ENCODE data around the gene FBXO46. TPM values are rescaled to one million over a fixed set of nuclear protein-coding genes. Genes with fewer than 3 reads are reported as not detected.

The FBXO46 gene
- total and polyA plus RNA-seq, 2 donors (not counting 1 experiment from before 2014, with no cell fraction given) = 19.9 to 44.5 TPM

DNA sequence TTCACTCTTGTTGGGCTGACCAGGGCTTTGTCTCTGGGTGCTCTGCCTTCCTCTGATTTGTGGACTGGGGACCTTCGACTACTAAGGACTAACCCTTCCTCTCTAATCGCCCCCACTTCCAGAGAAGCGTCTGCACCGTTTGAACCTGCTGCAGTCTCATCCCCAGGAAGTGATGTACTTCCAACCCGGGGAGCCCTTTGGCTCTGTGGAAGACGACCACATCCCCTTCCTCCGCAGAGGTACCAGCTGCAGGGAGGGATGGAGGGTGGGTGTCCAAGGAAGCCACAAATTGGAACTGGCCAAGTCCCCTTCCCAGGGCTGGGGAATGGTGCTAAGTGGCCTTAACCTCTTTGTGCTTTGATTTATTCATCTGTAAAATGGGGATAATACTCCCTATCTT, 29.0 kb downstream of the FBXO46 start:
- intact Hi-C loops (cut with micrococcal nuclease) = no loop called here
- no peak overlapping the region for H3K27ac ChIP-seq (ENCODE audit: low read length in 2 of 2)
- peaks cover 12% of the 10 kb centered on the region for H3K79me2 ChIP-seq (ENCODE audit: control insufficient read depth, insufficient read depth, low read length)
- no peaks in the 10 kb centered on the region for H4K20me1 ChIP-seq (ENCODE audit: control insufficient read depth, insufficient read depth, low read length, poor library complexity, severe bottlenecking)
- no peaks in the 10 kb centered on the region for H3K9me3 ChIP-seq (ENCODE audit: control extremely low read depth in 1 of 3, control insufficient read depth in 2 of 3, insufficient read depth in 1 of 3, low read length in 2 of 3)
- H3K4me3 ChIP-seq (ENCODE audit: control extremely low read depth in 1 of 5, extremely low read depth in 1 of 5, insufficient read depth in 1 of 5, low read depth in 2 of 5, low read length in 4 of 5) = no peak overlapping the region
- H3K36me3 ChIP-seq (replicated peaks in 1 of 2; ENCODE audit: control extremely low read depth in 1 of 2, control insufficient read depth in 1 of 2, extremely low read depth in 1 of 2, insufficient read depth in 2 of 2, low read length in 1 of 2) = peaks cover 0 to 12% of the 10 kb centered on the region in 2 experiments
- Mint-ChIP-seq H3K27ac (no peak overlapping the region), H3K4me1 (peaks cover 19% of the 10 kb centered on the region), H3K9me3 (ENCODE audit: insufficient read depth) (no peaks in the 10 kb centered on the region), H3K4me3 (no peak overlapping the region), H3K27me3 (no peaks in the 10 kb centered on the region)
- no peak overlapping the region for H2AFZ ChIP-seq (ENCODE audit: insufficient read depth, low read depth, low read length, poor library complexity, severe bottlenecking)
- CTCF ChIA-PET = interaction anchor here (0.7 kb wide), 1 partner anchor 9 kb away, joined by 3 read pairs; the partner anchor contains the start of gene QPCTL
- peaks cover 10 to 14% of the 10 kb centered on the region in 2 donors for H3K4me1 ChIP-seq (ENCODE audit: control insufficient read depth in 2 of 2, insufficient read depth in 2 of 2, low read length in 2 of 2)
- no peak overlapping the region for H3K4me2 ChIP-seq (replicated peaks; ENCODE audit: low read depth, low read length, poor library complexity, severe bottlenecking)
- no peak for ATAC-seq (ENCODE audit: low read depth)
- no peak for DNase-seq
- no peak overlapping the region for H3K9ac ChIP-seq (ENCODE audit: low read length)
- H3K27me3 ChIP-seq (replicated peaks in 1 of 4; ENCODE audit: control extremely low read depth in 1 of 4, control insufficient read depth in 3 of 4, insufficient read depth in 4 of 4, low read length in 3 of 4) = no peaks in the 10 kb centered on the region
- TF ChIP-seq EZH2 (IDR thresholded peaks at IDR 0.05; ENCODE audit: borderline replicate concordance, insufficient read depth, low read depth, low read length, poor library complexity, severe bottlenecking) = no peak
- TF ChIP-seq, protein P1, sequence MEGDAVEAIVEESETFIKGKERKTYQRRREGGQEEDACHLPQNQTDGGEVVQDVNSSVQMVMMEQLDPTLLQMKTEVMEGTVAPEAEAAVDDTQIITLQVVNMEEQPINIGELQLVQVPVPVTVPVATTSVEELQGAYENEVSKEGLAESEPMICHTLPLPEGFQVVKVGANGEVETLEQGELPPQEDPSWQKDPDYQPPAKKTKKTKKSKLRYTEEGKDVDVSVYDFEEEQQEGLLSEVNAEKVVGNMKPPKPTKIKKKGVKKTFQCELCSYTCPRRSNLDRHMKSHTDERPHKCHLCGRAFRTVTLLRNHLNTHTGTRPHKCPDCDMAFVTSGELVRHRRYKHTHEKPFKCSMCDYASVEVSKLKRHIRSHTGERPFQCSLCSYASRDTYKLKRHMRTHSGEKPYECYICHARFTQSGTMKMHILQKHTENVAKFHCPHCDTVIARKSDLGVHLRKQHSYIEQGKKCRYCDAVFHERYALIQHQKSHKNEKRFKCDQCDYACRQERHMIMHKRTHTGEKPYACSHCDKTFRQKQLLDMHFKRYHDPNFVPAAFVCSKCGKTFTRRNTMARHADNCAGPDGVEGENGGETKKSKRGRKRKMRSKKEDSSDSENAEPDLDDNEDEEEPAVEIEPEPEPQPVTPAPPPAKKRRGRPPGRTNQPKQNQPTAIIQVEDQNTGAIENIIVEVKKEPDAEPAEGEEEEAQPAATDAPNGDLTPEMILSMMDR (IDR thresholded peaks at IDR 0.05) = no peak
- POLR2A ChIA-PET = interaction anchor here (0.6 to 1.7 kb wide), 2 partner anchors 10 to 96 kb away, joined by 3 to 8 read pairs; partner anchors contain the start of gene SNRPD2
- WGBS (ENCODE audit: insufficient coverage) = 38% methylated on average over 4 of the region's 7 CpGs

DNA sequence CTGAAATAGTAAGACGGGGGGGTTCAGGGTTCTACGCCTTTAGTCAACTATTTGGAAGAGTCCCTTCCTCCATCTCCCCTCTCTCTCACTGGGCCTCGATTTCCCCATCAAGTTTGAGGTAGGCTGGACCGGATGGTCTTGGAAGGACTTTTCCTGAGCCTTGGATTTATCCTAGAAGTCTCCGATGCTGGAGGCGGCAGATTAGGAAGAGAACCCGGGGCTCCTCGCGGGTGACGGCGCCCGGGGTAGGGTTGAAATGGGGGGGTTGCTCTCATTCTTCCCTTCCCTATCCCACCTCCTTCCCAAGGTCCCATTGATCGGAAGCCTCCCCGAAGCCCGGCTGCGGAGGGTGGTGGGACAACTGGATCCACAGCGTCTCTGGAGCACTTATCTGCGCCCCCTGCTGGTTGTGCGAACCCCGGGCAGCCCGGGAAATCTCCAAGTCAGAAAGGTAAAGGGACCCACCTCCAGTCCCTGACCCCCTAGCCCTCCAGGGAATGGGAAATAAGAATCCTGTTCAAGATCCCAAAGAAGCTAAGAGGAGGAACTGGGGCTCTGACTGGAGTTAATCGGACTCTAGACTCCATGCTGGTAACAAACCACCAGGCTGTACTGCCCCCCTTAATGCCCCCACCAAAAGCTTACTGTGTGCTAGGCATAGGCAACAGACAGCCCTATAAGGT, 37.4 kb downstream of the FBXO46 start:
- ChIA-PET POLR2A (interaction anchor here (0.5 to 2.2 kb wide), 11 partner anchors 11 to 225 kb away, joined by 3 to 41 read pairs (median 5); partner anchors contain the start of genes FBXO46, FOSB and SIX5), CTCF (interaction anchor here (0.6 to 5.3 kb wide), 36 partner anchors 8 to 291 kb away, joined by 3 to 57 read pairs (median 4); partner anchors contain the start of genes DMWD, FBXO46, IRF2BP1 and RTN2)
- intact Hi-C loops (cut with micrococcal nuclease) = loop anchor here (1.0 to 5.0 kb wide), 7 partner anchors 50 to 802 kb away; partner anchors contain the start of genes DMWD, ERCC2, SIX5 and TOMM40
- H3K4me1 Mint-ChIP-seq = peaks cover 30% of the 10 kb centered on the region
- Histone ChIP-seq H3K36me3 (replicated peaks in 1 of 2; ENCODE audit: control extremely low read depth in 1 of 2, control insufficient read depth in 1 of 2, extremely low read depth in 1 of 2, insufficient read depth in 2 of 2, low read length in 1 of 2) (peaks cover 0 to 13% of the 10 kb centered on the region in 2 experiments), H3K4me1 (ENCODE audit: control insufficient read depth in 2 of 2, insufficient read depth in 2 of 2, low read length in 2 of 2) (peaks cover 15 to 22% of the 10 kb centered on the region in 2 donors), H3K27me3 (replicated peaks in 1 of 4; ENCODE audit: control extremely low read depth in 1 of 4, control insufficient read depth in 3 of 4, insufficient read depth in 4 of 4, low read length in 3 of 4) (no peaks in the 10 kb centered on the region), H3K9ac (ENCODE audit: low read length) (peak overlapping the region; percentile 92), H2AFZ (ENCODE audit: insufficient read depth, low read depth, low read length, poor library complexity, severe bottlenecking) (peak overlapping the region; percentile 85), H3K9me3 (ENCODE audit: control extremely low read depth in 1 of 3, control insufficient read depth in 2 of 3, insufficient read depth in 1 of 3, low read length in 2 of 3) (no peaks in the 10 kb centered on the region), H4K20me1 (ENCODE audit: control insufficient read depth, insufficient read depth, low read length, poor library complexity, severe bottlenecking) (peaks cover 22% of the 10 kb centered on the region), H3K27ac (ENCODE audit: low read length in 2 of 2) (peak overlapping the region; percentile 89 to 94), H3K4me2 (replicated peaks; ENCODE audit: low read depth, low read length, poor library complexity, severe bottlenecking) (peak overlapping the region; percentile 96), H3K4me3 (ENCODE audit: control extremely low read depth in 1 of 5, extremely low read depth in 1 of 5, insufficient read depth in 1 of 5, low read depth in 2 of 5, low read length in 4 of 5) (peak overlapping the region; percentile 81 to 96 (median 88)), H3K79me2 (ENCODE audit: control insufficient read depth, insufficient read depth, low read length) (peaks cover 56% of the 10 kb centered on the region)
- no peaks in the 10 kb centered on the region for H3K27me3 Mint-ChIP-seq
- H3K27ac Mint-ChIP-seq = peak overlapping the region; percentile 92
- no peaks in the 10 kb centered on the region for H3K9me3 Mint-ChIP-seq (ENCODE audit: insufficient read depth)
- DNase-seq = peak; percentile 82
- ATAC-seq (ENCODE audit: low read depth) = no peak
- 2% methylated on average over 8 of the region's 22 CpGs for whole genome bisulfite sequencing (ENCODE audit: insufficient coverage)
- peak overlapping the region; percentile 93 for H3K4me3 Mint-ChIP-seq
- no peak for TF ChIP-seq EZH2 (IDR thresholded peaks at IDR 0.05; ENCODE audit: borderline replicate concordance, insufficient read depth, low read depth, low read length, poor library complexity, severe bottlenecking)
- TF ChIP-seq, protein P1 (IDR thresholded peaks at IDR 0.05) = peak; percentile 96
